Fibroblast of skin of scalp (primary cell): ENCODE data around the gene MAP3K20.
A peak's percentile ranks its signal among the peaks of the same experiment; 100 is the strongest.
"Not testable (repeated sequence)": the region's sequence is repeated elsewhere in the genome, so short reads cannot be mapped to it uniquely, and the experiment has no call there.

ENCODE experiments used
- DNase-seq: peaks from one replicate; pipeline ENCODE4 v3.0.0-alpha.2; 2013

Gene MAP3K20

GRCh38 chr2:173087793-173088496, 12.3 kb downstream of the MAP3K20 start:
- no peak for DNase-seq

- no peak for DNase-seq
These were observed 14.7 kb downstream of the MAP3K20 start for GRCh38 chr2:173090276-173090877.

DNA sequence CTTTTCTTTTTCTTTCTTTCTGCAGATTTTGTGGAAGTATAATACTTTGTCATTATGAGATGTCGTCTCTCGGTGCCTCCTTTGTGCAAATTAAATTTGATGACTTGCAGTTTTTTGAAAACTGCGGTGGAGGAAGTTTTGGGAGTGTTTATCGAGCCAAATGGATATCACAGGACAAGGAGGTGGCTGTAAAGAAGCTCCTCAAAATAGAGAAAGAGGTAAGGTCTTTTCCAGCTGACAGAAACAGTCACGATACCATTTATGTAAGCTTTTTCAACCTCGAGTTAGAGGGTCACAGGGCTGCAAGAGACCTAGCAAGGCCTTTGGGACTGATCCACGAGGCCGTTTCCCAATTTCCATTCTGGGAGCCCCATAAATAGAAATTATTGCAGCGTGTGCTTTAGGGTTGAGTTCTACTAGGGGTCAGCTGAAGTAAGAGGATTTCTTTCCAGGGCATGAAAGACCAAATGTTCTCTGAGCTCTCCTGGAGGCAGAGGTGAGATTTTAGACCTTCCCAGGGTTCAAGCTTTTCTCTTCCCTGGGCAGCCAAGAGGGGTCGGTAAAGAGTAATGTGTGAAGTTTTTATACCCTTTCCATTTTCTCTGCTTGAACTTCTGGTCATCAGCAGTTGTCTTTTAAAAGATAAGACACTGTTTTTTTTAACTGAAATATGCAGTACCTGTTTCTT, 15.5 kb downstream of the MAP3K20 start:
- no peak for DNase-seq

GRCh38 chr2:173091910-173092309, 16.3 kb downstream of the MAP3K20 start:
- no peak for DNase-seq

DNA sequence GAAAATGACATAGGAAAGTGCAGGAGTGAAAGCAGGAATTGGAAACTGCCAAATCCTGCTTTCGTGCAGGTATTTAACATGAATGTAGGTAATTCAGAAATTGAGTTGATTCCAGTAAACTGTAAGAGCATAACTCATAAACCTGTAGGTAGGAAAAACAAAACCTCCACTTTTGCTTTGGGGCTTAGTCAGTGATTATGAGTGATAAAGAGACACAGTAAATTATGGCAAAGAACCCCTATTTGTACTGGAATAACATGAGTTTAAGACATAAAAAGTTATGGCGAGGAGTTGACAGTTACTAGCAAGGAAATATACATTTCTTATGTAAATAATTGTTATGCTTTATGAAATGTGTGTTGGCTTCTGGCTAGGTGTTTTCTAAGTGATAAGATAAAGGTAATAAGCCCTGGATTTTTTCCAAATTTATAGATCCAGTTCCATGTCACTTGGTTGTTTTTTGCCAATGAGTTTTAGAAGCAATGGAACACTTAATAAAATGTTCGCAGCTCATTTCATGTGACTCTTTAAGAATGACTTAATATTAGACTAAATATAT, 17.3 kb downstream of the MAP3K20 start:
- no peak for DNase-seq

GRCh38 chr2:173093617-173094016, 18.0 kb downstream of the MAP3K20 start:
- not testable (repeated sequence) for DNase-seq

DNA sequence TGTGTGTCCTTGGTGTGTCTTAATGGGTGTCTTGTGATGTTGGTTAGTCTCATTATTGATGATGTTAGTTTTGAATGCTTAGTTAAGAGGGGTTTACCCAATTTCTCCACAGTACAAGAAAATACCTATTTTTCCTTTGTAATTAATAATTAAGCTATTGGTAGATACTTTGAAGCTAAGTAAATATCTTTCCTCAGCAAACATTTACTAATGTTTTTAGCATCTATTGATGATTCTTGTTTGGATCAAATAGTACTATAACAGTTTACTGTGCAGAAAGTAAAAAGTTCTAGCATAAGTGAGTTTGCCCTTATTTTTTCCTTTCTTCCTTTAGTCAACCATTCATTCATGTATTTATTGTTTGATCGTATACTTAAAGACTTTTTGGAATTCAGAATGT, 19.1 kb downstream of the MAP3K20 start:
- no peak for DNase-seq

GRCh38 chr2:173095356-173095755, 19.7 kb downstream of the MAP3K20 start:
- DNase-seq: no peak

GRCh38 chr2:173099271-173099670, 23.6 kb downstream of the MAP3K20 start:
- no peak for DNase-seq

DNA sequence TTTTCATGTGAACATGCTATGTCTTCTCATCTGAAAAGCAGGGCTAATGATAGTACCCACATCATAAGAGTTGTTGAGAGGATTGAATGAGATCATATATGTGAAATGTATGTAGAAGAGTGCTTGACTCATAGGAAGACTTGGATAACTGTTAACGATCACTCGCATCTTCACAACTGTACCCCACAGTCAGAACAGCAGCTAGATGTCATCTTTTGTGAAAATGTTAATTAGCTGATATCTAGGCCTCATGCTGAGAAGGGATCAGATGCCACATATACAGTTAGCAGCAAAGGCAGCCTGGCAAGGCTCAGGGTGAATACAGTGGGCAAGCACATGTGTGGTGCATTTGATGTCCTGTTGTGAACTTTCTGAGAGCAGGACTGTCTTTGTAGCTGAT, 24.2 kb downstream of the MAP3K20 start:
- DNase-seq: no peak

GRCh38 chr2:173101687-173102086, 26.0 kb downstream of the MAP3K20 start:
- DNase-seq: no peak

DNA sequence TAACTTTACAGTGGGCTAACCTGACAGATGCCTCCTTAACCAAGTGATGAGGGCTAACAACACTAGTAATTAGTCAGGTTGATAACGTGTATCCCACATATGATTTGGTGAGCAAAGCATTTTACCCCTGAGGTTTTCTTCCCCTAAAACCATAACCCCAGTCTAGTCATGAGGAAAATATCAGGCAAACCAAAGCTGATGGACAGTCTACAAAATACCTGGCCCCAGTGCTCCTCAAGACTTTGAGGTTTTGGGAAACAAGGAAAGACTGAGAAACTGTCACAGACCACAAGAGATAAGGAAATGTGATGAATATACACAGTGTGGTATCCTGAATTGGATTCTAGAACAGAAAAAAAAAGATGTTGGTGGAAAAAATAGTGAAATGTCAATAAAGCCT, 28.5 kb downstream of the MAP3K20 start:
- no peak for DNase-seq

DNA sequence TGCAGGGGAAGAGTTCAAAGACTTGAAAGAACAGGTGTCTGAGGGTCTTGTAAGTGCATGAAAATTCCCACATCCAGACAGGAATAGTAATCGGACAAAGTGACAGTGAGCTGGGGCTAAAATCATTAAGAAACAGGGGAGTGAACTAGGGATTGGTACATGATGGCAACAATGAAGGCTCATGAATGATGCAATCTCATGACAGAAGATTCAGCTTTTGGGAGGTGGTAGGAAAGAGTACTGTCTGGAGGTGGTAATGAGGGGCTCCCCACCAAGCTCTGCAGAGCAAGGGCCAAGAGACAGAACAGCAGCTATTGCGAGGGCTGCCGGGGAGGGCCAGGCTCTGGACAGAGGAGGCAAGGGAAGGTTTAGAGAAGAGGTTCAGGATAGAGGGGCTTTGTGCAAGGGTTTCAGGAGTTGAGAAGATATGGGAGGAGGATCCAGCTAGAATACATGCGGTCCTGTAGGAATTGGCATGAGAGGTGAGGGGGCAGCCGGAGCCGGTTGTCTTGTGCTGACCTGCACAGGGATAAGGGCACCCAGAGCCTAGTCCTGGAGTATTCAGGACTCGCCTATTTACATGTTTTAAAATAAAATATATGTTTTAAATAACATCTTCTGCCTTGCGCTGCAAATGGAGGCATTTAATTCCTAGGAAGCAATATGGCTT, 31.4 kb downstream of the MAP3K20 start:
- no peak for DNase-seq

- DNase-seq: no peak
These were observed 32.0 kb downstream of the MAP3K20 start for GRCh38 chr2:173107629-173108022.

- DNase-seq: peak; percentile 91
These were observed 33.9 kb downstream of the MAP3K20 start for GRCh38 chr2:173109253-173110188.

DNA sequence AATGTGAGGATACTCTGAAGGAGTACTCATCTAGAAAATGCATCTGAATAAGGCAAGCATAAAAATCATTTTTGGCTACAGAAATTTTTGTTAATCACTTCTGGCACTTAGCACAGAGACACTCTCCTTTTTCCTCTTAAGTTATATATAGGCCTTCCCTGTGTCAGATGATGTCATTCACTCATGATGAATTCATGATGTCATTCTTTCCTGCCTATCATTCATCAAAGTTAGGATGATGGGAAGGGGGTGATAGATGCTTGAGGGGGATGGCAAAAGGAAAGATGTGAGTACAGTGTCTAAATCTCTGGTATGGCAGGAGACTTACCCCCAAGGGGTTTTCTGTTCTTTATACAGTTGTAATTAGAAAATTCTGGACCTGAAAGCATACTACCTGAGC, 42.0 kb downstream of the MAP3K20 start:
- no peak for DNase-seq

- DNase-seq: peak; percentile 21
These were observed 42.7 kb downstream of the MAP3K20 start for GRCh38 chr2:173118395-173118794.

DNA sequence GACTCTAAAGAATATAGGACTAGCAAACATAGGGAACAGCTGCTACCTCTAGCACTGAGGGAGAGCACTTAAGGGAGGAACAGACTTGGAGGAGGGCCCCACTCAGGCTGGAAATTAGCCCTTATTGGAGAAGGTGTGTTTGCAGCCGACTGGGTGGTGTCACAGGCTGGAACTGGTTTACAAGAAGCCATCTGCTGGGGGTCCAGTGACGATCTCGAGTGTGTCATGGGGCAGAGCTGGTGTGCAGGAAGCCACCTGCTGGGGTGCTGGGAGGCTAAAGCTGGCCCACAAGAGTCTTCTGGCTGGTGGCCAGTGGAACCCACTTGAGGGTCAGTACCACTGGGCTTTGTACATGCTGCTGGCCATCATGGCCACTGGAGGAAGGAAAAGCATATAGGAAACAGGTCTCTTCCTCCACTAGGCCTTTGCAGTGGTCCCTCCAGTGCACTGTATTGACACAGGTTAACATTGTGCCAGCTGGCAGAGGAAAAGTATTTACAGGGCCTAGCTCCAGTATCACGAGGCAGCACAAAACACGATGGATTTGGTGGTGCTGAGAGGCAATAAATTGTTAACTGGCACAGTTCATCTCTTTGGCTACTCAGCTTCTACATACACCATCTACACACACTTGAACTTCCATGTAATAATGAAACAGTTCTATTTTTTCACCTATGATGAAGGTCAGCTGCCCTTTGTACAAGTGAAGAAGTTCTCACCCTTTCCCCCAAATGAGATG, 43.6 kb downstream of the MAP3K20 start:
- no peak for DNase-seq

- DNase-seq: no peak
These were observed 44.3 kb downstream of the MAP3K20 start for GRCh38 chr2:173119944-173120343.

DNA sequence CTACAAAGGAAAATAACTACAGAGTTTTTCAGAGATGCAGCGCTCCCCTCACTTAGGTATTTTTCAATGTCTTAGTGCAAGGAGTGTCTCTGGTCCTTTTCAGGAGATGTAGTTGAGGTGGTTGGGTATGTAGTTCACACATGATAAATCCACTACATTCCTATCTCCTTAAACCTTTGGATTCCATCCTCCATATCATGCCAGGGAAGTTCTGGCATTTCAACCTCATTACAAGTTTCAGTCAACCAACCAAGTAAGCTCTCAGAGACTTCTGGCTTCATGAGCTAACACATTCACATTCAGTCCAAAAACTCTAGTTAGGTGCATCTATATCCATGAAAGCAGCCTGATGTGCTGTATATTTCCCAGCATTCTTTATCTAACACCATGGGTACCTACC, 47.3 kb downstream of the MAP3K20 start:
- peak; percentile 46 for DNase-seq

DNA sequence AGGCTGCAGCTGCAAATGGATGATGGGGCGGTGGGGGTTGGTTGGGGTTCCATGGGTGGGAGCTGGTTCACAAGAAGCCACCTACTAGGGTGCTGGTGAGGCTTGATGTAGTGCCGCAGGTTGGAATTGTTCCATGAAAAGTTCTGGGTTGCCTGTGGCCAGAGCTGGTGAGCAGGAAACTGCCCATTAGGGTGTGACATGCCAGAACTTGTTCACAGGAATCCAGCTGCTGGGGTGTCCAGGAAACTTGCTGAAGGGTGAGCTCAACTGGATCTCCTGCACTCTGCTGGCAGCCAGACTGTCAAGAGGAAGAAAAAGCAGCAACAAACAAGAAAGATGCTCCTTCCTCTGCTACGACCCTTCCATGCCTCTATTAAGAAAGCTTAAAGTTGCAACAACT, 48.8 kb downstream of the MAP3K20 start:
- DNase-seq: no peak
